ENCODE data around the gene PTGDR.

PTGDR gene

DNA sequence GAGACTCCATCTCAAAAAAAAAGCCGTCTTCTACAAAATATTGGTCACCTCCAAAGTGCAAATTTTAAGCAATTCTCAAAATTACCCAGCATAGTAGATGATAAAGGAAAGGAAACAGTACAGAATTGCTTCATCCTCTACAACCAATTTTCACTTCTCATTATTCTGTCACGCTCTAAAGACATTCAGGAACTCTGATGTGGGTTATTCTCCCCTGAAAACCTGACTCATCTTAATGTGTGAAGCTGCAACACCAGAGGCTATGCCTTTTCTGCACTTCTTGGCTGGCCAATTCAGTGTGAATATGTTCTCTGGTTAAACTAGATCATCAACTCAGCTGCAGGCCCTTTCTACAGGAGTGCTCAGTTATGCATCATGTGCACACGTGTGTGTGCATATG is 57.6 kb downstream of the PTGDR start:
- H3K4me3 Mint-ChIP-seq = no peak overlapping the region
- H3K36me3 Mint-ChIP-seq (ENCODE audit: low read depth) = peaks cover 38% of the 10 kb centered on the region
- TF ChIP-seq, protein P1, sequence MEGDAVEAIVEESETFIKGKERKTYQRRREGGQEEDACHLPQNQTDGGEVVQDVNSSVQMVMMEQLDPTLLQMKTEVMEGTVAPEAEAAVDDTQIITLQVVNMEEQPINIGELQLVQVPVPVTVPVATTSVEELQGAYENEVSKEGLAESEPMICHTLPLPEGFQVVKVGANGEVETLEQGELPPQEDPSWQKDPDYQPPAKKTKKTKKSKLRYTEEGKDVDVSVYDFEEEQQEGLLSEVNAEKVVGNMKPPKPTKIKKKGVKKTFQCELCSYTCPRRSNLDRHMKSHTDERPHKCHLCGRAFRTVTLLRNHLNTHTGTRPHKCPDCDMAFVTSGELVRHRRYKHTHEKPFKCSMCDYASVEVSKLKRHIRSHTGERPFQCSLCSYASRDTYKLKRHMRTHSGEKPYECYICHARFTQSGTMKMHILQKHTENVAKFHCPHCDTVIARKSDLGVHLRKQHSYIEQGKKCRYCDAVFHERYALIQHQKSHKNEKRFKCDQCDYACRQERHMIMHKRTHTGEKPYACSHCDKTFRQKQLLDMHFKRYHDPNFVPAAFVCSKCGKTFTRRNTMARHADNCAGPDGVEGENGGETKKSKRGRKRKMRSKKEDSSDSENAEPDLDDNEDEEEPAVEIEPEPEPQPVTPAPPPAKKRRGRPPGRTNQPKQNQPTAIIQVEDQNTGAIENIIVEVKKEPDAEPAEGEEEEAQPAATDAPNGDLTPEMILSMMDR (IDR thresholded peaks at IDR 0.05; ENCODE audit: unreplicated experiment in 3 of 3) = no peak
- no peaks in the 10 kb centered on the region for H3K27me3 Mint-ChIP-seq (ENCODE audit: low read depth)
- peak overlapping the region in 1 of 3 experiments; percentile 3 for H3K27ac Mint-ChIP-seq
- peaks cover 27% of the 10 kb centered on the region for H3K4me1 Mint-ChIP-seq
- H3K9me3 Mint-ChIP-seq = peaks cover 43% of the 10 kb centered on the region

DNA sequence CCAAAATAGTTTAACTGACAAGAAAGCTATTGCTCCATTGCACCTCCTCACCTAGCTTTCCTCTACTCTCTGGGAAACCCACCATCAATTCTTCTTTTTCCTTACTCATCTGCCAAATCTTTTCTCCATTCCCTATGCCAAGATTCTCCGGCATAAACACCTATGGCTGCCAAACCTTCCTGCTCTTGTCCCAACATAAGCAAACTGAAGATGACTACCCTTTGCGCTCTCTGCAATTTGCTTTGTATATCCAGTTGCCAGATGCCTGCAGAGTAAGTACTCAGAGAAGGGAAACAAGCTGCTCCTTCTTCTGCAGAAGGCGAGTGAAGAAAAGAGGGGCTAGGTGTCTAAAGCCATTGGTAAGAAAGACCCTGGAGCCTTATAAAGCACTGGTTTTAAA is 58.1 kb downstream of the PTGDR start:
- Mint-ChIP-seq H3K27me3 (ENCODE audit: low read depth) (no peaks in the 10 kb centered on the region), H3K9me3 (peaks cover 42% of the 10 kb centered on the region), H3K4me3 (no peak overlapping the region), H3K27ac (peak overlapping the region in 1 of 3 experiments; percentile 3), H3K4me1 (peaks cover 27% of the 10 kb centered on the region), H3K36me3 (ENCODE audit: low read depth) (peaks cover 38% of the 10 kb centered on the region)
- TF ChIP-seq, protein P1 (IDR thresholded peaks at IDR 0.05; ENCODE audit: unreplicated experiment in 3 of 3) = no peak
